IPS-NIHi7 (cell line): Measurements from ENCODE around the gene TOR1B.
"Not testable (repeated sequence)": the region's sequence is repeated elsewhere in the genome, so short reads cannot be mapped to it uniquely, and the experiment has no call there.

Experiments
- DNase-seq: peaks from one replicate; pipeline ENCODE4 v3.0.0; 2012; ENCODE audit warnings: mixed read lengths; ENCODE audit errors: extremely low spot score

The TOR1B gene

GRCh38 chr9:129802833-129803675 lies at the start of gene TOR1B:
Gene TOR1B, plus strand, starts transcription at chr9:129803184. Its CDS starts 29 bp downstream, at chr9:129803213.
- peak; percentile 95 for DNase-seq

- DNase-seq = no peak
These were observed 47.8 kb upstream of the TOR1B start for GRCh38 chr9:129755151-129755550.

- DNase-seq = no peak
These were observed 46.8 kb upstream of the TOR1B start for GRCh38 chr9:129756191-129756590.

DNA sequence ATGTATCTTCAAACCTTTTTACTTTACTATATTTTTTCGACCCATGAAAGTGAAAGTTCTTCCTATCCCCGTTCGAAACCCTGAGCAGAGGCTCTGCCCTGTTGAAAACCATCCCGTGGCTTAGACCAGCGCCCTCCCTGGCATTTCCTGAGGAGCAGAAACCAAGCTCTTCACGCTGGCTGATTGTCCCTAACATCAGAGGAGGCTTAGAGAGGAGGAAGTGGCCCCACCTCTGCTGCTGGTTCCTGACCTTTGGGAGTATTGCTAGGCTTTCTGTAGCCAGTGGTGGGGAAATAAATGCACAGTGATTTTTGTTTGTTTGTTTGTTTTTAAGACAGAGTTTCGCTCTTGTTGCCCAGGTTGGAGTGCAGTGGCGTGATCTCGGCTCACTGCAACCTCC lies 45.9 kb upstream of the TOR1B start:
- DNase-seq = no peak

DNA sequence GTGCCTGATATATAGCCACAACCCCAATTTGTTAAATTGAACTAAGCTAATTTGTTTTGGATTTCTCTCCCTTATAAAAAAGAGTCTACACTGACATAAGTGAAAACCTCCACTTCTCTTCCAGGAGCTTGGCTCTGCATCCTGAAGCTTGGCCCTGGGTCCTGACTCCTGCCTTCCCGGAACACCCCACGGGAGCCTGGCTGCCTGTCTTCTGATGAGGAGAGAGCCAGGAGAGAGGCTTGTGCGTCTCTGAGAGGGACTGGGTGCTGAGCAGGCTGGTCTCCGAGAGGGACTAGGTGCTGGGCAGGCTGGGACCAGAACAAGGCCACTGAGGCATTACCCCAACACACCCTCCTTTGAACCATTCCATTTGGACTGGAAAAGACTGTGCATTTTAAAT lies 43.7 kb upstream of the TOR1B start:
- DNase-seq = no peak

DNA sequence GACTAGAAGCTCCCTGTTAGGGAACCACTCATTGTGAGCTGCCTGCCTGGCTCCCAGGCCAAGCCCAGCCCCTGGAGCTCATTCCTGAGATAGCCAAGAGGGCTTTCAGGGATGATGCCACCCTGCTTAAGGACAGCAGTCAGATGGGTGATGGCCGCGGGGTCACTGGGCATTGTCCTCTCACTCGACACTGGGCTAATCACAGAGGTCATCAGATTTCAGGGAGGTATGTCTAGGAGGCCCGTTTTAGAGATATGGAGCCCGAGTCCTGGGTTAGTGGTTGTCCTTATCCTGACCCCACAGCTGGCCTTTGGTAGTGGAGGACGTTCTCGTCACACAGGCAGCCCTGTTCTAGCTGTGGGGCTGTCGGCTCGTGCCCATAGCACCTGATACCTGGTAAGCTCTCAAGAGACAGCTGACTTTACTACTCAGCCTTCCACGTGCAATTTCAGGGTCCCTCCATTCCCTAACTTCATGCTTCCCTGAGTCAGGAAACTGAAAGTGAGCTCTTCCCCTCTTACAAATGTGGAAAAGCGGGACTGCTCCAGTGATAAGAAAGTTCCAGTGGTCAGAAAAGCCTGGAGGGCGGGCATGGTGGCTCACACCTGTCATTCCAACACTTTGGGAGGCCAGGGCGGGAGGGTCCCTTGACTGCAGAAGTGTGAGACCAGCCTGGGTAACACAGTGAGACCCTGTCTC lies 43.0 kb upstream of the TOR1B start:
- DNase-seq = no peak

GRCh38 chr9:129760784-129761183 lies 42.2 kb upstream of the TOR1B start:
- not testable (repeated sequence) for DNase-seq

- DNase-seq = no peak
These were observed 41.6 kb upstream of the TOR1B start for GRCh38 chr9:129761293-129761900.

- DNase-seq = no peak
These were observed 41.0 kb upstream of the TOR1B start for GRCh38 chr9:129761901-129762369.

- not testable (repeated sequence) for DNase-seq
These were observed 40.5 kb upstream of the TOR1B start for GRCh38 chr9:129762370-129762984.

GRCh38 chr9:129762985-129763926 lies 39.7 kb upstream of the TOR1B start:
- no peak for DNase-seq

DNA sequence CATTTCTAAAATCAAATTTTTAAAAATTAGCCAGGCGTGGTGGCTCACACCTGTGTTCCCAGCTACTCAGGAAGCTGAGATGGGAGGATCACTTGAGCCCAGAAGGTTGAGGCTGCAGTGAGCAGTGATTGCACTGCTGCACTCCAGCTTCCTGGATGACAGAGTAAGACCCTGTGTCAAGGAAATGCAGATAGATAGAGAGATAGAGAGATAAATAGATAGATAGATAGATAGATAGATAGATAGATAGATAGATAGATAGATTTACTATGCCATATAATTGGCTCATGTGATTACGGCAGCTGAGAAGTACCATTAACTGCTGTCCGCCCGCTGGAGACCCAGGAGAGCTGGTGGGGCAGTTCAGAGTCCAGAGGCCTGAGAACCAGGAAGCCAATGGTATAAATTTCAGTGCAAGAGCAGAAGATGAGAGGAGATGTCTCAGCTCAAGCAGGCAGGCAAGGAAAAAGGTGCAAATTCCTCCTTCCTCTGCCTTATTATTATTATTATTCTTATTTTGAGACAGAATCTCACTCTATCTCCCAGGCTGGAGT lies 37.1 kb upstream of the TOR1B start:
- no peak for DNase-seq

- no peak for DNase-seq
These were observed 34.5 kb upstream of the TOR1B start for GRCh38 chr9:129768486-129768885.

- DNase-seq = no peak
These were observed 33.3 kb upstream of the TOR1B start for GRCh38 chr9:129769669-129770068.

DNA sequence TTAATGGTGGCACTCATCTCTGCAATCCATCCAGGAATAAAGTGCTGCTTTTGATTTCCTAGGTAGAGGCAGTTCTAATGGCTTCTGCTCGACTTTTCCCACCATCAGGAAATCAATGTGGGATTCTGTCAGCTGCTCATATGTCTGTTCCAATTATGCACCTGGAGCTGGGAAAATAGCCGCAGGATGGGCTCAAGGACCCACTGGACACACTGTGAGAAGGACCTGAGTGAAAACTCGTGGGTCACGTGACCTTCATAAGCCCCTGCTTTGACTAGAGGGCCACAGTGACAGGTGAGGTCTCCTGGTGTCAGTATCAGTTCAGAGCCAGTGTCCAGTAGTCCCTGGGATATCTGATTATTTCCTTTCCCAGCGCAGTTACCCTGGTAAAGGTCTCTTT lies 32.2 kb upstream of the TOR1B start:
- DNase-seq = no peak

DNA sequence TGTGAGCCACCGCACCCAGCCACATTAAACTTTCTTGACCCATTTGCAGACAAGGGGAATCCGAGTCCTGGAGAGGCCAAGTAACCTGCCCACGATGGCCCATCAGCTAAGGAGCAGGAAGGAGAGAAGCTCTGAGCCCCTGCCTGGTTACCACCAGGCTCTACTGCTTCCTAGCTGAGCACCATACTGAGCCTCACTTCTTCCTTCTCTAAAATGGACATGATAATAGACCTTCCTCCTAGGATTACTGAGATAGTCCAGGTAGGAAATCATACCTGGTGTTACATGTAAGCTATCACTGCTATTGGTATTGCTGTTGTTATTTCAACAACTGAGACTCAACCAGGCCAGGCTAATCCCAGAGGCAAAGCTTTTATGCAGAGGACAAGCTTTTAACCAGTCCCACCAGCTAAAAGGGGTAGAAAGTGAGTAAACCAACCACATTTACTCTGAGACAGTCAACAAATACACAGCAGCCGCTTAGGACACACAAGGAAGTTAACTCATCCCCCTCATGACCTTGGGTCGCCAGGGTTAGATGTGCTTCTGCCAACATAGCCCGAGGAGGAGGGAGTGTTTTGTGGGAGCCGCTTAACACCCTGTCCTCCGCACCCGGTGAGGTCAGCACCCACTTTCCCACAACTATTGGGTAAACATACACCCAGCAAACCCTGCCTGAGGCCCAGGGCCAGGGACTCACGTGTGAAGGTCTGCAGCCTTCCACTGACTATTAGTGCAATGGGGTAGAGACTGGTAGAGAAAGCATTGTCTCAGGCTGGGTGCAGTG lies 29.5 kb upstream of the TOR1B start:
- DNase-seq = no peak

- DNase-seq = peak; percentile 52
These were observed 28.1 kb upstream of the TOR1B start for GRCh38 chr9:129774791-129775447.

DNA sequence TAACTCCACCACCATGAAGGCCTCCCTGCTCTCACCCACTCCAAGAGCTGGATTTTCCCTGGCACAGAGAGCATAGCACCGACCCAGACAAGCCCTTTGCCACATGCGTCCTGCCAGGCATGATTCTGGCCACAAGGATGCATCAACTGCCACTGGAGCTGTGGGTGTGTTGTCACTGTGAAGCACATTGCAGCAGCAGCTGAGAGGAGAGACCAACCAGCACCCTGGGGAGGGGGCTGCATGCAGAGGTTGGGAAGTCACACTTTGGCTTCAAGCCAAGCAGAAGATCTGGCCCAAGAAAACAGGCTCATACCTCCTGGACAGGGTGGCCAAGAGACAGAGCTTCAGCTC lies 27.6 kb upstream of the TOR1B start:
- DNase-seq = no peak

- DNase-seq = not testable (repeated sequence)
These were observed 26.9 kb upstream of the TOR1B start for GRCh38 chr9:129776096-129776495.
